Vagina (tissue), 2 donors: ENCODE data around the gene CLUH.

Experiments
- CTCF ChIP-seq, 3 experiments: fragments of 450-650 bp in 2 of 3; fragments of 200-600 bp in 1 of 3; sonication (generic) in 1 of 3; IDR thresholded peaks; one replicate each; pipeline ENCODE4 v1.5.1; 2017 to 2019; ENCODE audit warnings: antibody characterized with exemption in 3 of 3, mild to moderate bottlenecking in 2 of 3, moderate library complexity in 2 of 3
- POLR2A ChIP-seq, 2 donors: fragments of 450-650 bp; IDR thresholded peaks; one replicate each; pipeline ENCODE4 v1.6.1; 2017; ENCODE audit warnings: antibody characterized with exemption in 2 of 2, mild to moderate bottlenecking in 2 of 2, moderate library complexity in 2 of 2
- POLR2AphosphoS5 ChIP-seq, 2 donors: sonication (generic); formaldehyde crosslinking; IDR thresholded peaks; one replicate each; pipeline ENCODE4 v1.9.0; 2017; ENCODE audit warnings: antibody characterized with exemption in 2 of 2, mild to moderate bottlenecking in 2 of 2, low read depth in 1 of 2; ENCODE audit not compliant: insufficient read depth in 1 of 2

DNA sequence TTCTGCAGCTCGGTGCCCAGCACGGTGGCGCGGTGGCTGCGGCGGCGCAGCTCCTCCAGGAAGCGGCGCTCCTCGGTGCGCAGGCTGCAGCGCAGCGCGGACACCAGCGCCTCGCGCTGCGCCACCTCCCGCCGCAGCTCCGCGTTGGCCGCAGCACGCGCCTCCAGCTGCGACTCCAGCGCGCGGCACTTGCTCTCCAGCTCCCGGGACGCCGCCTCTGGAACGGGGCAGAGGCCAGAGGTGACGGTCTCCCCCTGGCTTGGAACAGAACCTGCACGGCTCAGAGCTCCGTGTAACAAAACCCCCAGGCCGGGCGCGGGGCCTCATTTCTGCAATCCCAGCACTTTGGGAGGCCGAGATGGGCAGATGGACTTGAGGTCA, 13.2 kb upstream of the CLUH start:
- no peak for TF ChIP-seq POLR2AphosphoS5 (IDR thresholded peaks at IDR 0.05; ENCODE audit: insufficient read depth in 1 of 2, low read depth in 1 of 2)
- no peak for TF ChIP-seq CTCF (IDR thresholded peaks at IDR 0.05)
- no peak for TF ChIP-seq POLR2A (IDR thresholded peaks at IDR 0.05)
